Thymus (tissue), 11 donors: ENCODE data around the gene CARM1. TPM values are rescaled to one million over a fixed set of nuclear protein-coding genes. Genes with fewer than 3 reads are reported as not detected.
A peak's percentile ranks its signal among the peaks of the same experiment; 100 is the strongest.
"Not testable (repeated sequence)": the region's sequence is repeated elsewhere in the genome, so short reads cannot be mapped to it uniquely, and the experiment has no call there.

Experiments
- DNase-seq, 9 donors: peaks; one replicate each; pipeline ENCODE4 v3.0.0-alpha.2; 2013; ENCODE audit warnings: low spot score in 9 of 9, low read depth in 6 of 9, missing footprints in 1 of 9
- H3K27ac ChIP-seq, 2 donors: one replicate each; pipeline ENCODE4 v1.5.1; 2013; ENCODE audit warnings: control low read depth in 1 of 2, low read depth in 1 of 2, low read length in 1 of 2, mild to moderate bottlenecking in 1 of 2, moderate library complexity in 1 of 2
- H3K27me3 ChIP-seq, 2 donors: one replicate each; pipeline ENCODE4 v1.5.1; 2013; ENCODE audit warnings: low read length in 1 of 2; ENCODE audit not compliant: control insufficient read depth in 2 of 2, insufficient read depth in 1 of 2
- H3K36me3 ChIP-seq, 2 donors: one replicate each; pipeline ENCODE4 v1.5.1; 2013; ENCODE audit warnings: low read length in 1 of 2, mild to moderate bottlenecking in 1 of 2, moderate library complexity in 1 of 2; ENCODE audit not compliant: control insufficient read depth in 2 of 2, insufficient read depth in 2 of 2
- H3K4me1 ChIP-seq, 2 donors: one replicate each; pipeline ENCODE4 v1.5.1; 2013; ENCODE audit warnings: low read length in 2 of 2; ENCODE audit not compliant: control insufficient read depth in 2 of 2, insufficient read depth in 2 of 2
- H3K4me3 ChIP-seq, 2 donors: one replicate each; pipeline ENCODE4 v1.5.1; 2013; ENCODE audit warnings: low read length in 2 of 2, control low read depth in 1 of 2, mild to moderate bottlenecking in 1 of 2
- H3K9me3 ChIP-seq, 2 donors: one replicate each; pipeline ENCODE4 v1.5.1; 2013; ENCODE audit warnings: low read length in 1 of 2, mild to moderate bottlenecking in 1 of 2; ENCODE audit not compliant: control insufficient read depth in 2 of 2, insufficient read depth in 1 of 2
- WGBS: extraction: QIAGEN DNeasy Blood & Tissue Kit; methylation state at CpG from one replicate; pipeline ENCODE4 v1.1.7; 2013; 5-methylcytosine and 5-hydroxymethylcytosine counted together
- polyA plus RNA-seq: library from polyadenylated mRNA; stranded (reverse); fragments of 200-250 nt; gene quantifications from one replicate; pipeline ENCODE4 v1.2.3, GENCODE V29; 2013
- total RNA-seq: library from RNA; stranded (reverse); fragments of 120-200 nt; gene quantifications from one replicate; pipeline ENCODE4 v1.2.4, GENCODE V29; 2013
- donor health status: healthy.

The CARM1 gene
- total and polyA plus RNA-seq, 2 donors, result 7.0 to 30.8 TPM

DNA sequence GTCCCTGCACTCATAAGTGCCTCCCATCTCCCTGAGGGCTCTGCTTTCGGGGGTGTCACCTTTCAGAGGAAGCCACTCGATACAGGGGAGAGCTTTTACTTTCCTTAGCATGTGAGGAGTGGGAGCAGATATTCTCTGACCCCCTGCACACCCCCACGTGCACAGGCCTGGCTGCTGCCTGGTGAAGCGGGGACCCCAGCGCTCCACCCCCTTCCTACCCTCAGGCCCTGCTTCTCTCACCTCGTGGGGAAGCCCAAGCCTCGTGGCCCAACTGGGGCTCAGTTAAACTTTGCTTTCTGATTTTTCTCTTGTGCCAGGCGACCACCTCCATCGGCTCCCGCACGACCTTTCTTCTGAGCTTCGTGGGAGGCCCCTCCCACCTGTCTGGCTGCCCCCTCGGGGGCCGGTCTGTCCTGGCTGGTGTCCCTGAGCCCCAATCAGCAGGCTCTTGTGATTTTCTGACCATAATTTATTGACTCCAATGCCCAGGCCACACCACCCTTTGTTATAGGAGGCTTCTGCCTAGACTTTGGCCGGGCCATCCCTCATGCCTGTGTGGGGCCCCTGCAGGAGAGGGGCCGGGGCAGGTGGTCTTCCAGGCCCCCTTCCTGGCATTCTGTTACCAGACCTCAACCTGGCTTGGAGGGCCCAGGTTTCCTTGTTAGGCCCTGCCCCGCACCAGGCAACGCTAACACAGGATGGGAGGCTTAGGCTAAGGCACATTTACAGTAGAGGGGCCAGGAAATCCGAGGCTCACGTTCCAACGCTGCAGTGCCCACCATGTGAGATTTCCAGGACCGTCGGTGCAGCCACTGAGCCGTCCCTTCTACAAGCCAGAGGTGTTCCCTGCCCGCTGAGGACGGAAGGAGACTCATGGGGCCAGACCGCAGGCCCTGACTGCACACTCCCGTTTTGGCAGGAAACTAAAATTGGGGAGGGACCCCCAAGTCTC, 39.1 kb upstream of the CARM1 start:
- H3K4me3 ChIP-seq, result no peak overlapping the region
- WGBS, result 96% methylated on average over 28 of the region's 28 CpGs
- H3K27ac ChIP-seq, result peak overlapping the region in 1 of 2 donors; percentile 52
- peaks cover 0 to 18% of the 10 kb centered on the region in 2 donors for H3K4me1 ChIP-seq
- no peaks in the 10 kb centered on the region for H3K27me3 ChIP-seq
- no peak for DNase-seq
- H3K36me3 ChIP-seq, result peaks cover 54 to 58% of the 10 kb centered on the region in 2 donors
- peaks cover 1 to 15% of the 10 kb centered on the region in 2 donors for H3K9me3 ChIP-seq

DNA sequence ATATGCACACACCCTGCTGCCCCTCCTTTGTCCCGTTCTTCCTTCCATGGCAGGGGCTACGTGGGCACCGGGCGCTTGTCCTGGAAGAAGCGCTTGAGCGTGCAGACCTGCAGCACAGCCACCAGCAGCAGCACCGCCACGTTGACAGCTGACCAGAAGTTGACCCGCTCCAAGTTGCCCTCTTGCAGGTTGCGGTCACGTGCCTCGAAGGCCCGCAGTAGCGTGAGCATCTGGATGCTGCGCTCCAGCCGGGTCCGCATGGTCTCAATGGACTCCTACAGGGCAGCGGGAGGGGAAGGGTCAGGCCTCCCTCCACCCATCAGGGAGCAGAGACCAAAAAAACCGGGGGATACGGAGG, 38.4 kb upstream of the CARM1 start:
- Histone ChIP-seq H3K4me1 (peaks cover 0 to 18% of the 10 kb centered on the region in 2 donors), H3K9me3 (peaks cover 1 to 19% of the 10 kb centered on the region in 2 donors), H3K27me3 (no peaks in the 10 kb centered on the region), H3K36me3 (peaks cover 51 to 58% of the 10 kb centered on the region in 2 donors), H3K4me3 (no peak overlapping the region), H3K27ac (no peak overlapping the region)
- no peak for DNase-seq
- 97% methylated on average over 20 of the region's 20 CpGs for WGBS

DNA sequence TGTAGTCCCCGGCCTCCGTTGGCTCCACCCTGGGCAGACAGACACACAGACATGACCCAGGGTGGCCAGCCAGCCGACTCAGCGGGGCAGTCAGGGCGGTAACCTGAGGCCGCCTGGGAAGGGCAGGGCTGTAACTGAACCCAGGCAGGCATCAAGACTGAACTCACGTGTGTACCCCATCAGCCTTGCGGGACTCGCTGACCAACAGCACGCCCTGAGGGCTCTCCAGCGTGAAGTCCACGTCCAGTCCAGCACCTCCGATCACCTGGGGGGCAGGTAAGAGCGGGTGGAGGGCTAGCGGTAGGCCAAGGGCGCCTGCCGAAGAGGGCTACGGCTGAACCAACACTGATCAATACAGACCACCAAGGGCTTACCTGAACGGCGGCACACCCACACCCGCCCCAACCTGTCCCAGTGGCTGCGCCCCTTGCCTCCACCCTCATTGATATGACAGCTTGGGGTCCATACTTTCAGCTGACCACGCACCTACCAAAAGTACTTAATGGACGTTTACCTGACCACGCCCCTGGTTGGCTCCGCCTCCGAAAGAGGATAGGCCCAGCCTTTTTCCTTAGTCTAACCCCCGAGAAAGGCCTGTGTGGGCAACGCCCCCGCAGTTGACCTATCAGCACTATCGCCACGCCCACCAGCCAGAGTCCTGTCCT, 36.1 kb upstream of the CARM1 start:
- WGBS, result 73% methylated on average over 32 of the region's 32 CpGs
- H3K9me3 ChIP-seq, result peaks cover 1 to 23% of the 10 kb centered on the region in 2 donors
- DNase-seq, result peak in 1 of 9 donors; percentile 63
- peaks cover 36 to 41% of the 10 kb centered on the region in 2 donors for H3K36me3 ChIP-seq
- H3K4me1 ChIP-seq, result peaks cover 0 to 18% of the 10 kb centered on the region in 2 donors
- peak overlapping the region; percentile 90 to 97 for H3K27ac ChIP-seq
- peak overlapping the region; percentile 75 to 90 for H3K4me3 ChIP-seq
- no peaks in the 10 kb centered on the region for H3K27me3 ChIP-seq

DNA sequence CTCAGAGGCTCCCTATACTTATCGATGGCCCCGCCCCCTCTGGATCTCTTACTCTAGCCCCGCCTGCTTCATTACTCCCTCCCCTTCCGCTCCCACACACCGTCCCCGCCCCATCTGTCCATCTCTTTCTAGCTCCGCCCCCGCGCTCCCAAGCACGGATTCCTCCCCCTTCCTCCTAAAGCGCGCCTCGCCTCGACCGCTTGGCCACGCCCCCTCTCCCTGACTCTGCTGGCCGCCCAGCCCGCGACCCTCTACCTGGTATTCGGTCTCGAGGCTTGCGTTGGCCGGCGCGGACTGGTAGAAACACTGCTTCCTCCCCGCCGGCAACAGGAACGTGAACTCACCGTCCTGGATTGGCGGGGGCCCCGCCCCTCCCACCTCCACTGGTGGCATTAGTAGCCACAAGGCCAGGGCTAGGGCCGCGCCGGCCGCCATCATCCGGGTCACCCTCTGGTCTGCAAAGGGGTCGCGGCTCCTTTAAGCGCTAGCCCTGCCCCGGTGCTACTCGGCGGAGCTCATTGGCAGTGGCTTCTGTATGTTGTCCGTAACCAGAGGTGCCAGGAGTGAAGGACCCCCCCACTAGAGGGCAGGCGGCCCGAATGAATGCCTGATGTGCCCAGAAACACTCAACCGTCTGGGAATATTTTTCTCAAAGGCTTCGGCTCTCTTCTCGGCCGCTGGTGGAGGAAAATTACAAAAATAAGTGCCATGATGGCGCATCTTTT, 35.4 kb upstream of the CARM1 start, which contains the start of gene TMED1:
TSS of gene TMED1 (minus strand) at position 459 of the 725 bp plus-strand sequence. CDS start at position 438, 21 bp downstream.
- DNase-seq, result peak; percentile 78 to 95 (median 90)
- peak within 1 kb of the TSS; percentile 90 to 97 for H3K27ac ChIP-seq
- peaks cover 1 to 23% of the 10 kb centered on the region in 2 donors for H3K9me3 ChIP-seq
- peaks cover 0 to 18% of the 10 kb centered on the region in 2 donors for H3K4me1 ChIP-seq
- peaks cover 29 to 34% of the 10 kb centered on the region in 2 donors for H3K36me3 ChIP-seq
- peak within 1 kb of the TSS; percentile 75 to 90 for H3K4me3 ChIP-seq
- no peaks in the 10 kb centered on the region for H3K27me3 ChIP-seq
- WGBS, result under 1% methylated on average over 50 of the region's 50 CpGs

DNA sequence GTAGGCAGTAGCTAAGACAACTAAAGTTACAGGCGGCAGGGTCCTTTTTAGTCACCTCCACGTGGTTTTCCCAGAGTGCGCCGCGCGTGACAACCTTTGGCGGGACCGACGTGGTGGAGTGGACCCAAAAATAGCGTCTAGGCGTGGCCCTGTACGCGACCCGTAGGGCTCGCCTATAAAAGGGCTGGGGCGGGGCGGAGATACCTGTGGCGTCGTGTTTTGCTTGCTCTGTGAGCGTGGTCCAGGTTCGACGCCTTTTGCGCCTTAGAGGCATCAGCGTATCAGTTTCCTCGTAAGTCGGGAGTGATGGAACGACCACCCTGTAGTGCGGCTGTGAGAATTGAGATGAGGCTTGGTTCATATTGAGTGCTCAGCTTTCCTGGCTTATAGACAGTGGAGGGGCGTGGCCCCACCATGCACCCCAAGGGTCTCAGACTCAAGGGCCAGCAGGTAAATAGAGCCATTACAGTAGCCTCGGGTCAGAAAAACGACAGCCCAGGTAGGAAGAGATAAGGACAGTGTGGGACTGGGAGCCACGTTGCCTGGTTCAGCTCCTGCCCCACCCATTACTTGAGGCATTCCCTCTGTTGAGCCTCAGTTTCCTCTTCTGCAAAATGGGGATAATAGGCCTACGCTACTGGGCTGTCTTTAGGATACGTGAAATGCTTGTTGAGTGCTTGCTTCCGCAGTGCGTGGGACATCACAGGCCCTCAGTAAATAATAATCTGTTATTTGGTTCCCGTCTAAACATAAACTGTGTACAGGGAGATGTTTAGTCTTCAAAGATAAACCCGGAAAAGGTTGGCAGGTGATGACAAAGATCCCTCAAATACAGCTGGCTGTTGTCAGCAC, 34.6 kb upstream of the CARM1 start:
- Histone ChIP-seq H3K9me3 (peaks cover 1 to 23% of the 10 kb centered on the region in 2 donors), H3K36me3 (peaks cover 21 to 27% of the 10 kb centered on the region in 2 donors), H3K27ac (peak overlapping the region; percentile 90 to 97), H3K4me1 (peaks cover 0 to 18% of the 10 kb centered on the region in 2 donors), H3K27me3 (no peaks in the 10 kb centered on the region), H3K4me3 (peak overlapping the region; percentile 75 to 90)
- peak in 1 of 9 donors; percentile 75 for DNase-seq
- WGBS, result 36% methylated on average over 38 of the region's 38 CpGs

DNA sequence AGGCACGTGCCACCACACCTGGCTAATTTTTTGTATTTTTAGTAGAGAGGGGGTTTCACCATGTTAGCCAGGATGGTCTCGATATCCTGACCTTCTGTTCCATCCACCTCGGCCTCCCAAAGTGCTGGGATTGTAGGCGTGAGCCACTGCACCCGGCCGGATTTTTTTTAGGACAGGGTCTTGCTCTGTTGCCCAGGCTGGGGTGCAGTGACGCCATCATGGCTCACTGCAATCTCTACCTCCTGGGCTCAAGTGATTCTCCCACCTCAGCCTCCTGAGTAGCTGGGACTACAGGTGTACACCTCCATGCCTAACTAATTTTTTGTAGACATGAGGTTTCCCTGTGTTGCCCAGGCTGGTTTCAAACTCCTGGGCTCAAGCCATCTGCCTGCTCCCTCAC, 33.7 kb upstream of the CARM1 start:
- WGBS, result 99% methylated on average over 7 of the region's 7 CpGs
- not testable (repeated sequence) for H3K4me3 ChIP-seq
- peaks cover 12 to 19% of the 10 kb centered on the region in 2 donors for H3K36me3 ChIP-seq

DNA sequence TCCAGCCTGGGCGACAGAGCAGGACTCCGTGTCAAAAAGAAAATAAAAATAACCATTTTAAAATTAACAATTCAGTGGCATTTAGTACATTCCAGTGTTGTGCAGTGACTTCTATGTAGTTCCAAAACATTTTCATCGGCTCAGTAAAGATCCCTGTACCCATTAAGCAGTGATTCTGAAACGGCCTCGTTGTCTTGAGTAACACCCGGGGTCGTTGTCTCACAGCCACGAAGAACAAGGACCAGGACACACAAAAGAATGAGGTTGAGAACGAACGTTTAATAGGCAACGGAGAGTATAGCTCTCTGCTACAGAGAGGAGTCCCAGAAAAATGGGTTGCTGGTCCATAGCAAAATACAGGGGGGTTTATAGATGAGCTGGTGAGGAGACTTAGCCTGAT, 33.0 kb upstream of the CARM1 start:
- Histone ChIP-seq H3K27ac (no peak overlapping the region), H3K27me3 (no peaks in the 10 kb centered on the region), H3K4me3 (no peak overlapping the region), H3K4me1 (peaks cover 0 to 18% of the 10 kb centered on the region in 2 donors), H3K36me3 (peaks cover 5 to 13% of the 10 kb centered on the region in 2 donors), H3K9me3 (peaks cover 1 to 29% of the 10 kb centered on the region in 2 donors)
- WGBS, result 92% methylated on average over 11 of the region's 11 CpGs
- DNase-seq, result no peak

More for the DNA sequence above, 33.7 kb upstream of the CARM1 start:
- DNase-seq, H3K27ac ChIP-seq, H3K27me3 ChIP-seq: not testable (repeated sequence)
- Histone ChIP-seq H3K9me3 (peaks cover 1 to 24% of the 10 kb centered on the region in 2 donors), H3K4me1 (peaks cover 0 to 18% of the 10 kb centered on the region in 2 donors)
